ENCODE measurements around the gene POPDC3. TPM values are rescaled to one million over a fixed set of nuclear protein-coding genes. Genes with fewer than 3 reads are reported as not detected.

The POPDC3 gene
- polyA plus RNA-seq, 3 donors: not detected

DNA sequence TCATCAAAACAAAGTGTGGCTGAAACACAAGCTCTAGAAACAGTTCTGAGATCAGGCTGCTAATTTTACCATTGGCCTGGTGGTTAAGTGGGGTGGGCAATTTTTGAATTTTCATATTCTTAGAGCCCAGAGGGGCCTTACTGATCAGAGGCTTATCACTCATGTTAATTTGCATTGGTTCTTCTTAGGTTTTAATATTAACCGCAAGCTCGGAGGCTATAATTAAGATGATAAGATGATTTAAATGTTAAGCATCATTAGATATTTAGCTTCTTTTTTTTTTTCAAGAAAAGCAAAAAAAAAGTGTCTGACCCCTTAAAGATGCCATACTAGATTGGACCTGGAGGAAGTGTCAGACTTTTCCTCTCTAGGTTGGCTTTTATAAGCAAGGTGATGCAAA, 8.4 kb upstream of the POPDC3 start:
- no peak overlapping the region for H2AFZ ChIP-seq (ENCODE audit: insufficient read depth, low read depth, low read length, poor library complexity, severe bottlenecking)
- H3K4me3 Mint-ChIP-seq: no peak overlapping the region
- H3K9me3 Mint-ChIP-seq: peaks cover 0 to 4% (median 0%) of the 10 kb centered on the region in 7 donors
- WGBS (ENCODE audit: insufficient coverage): no CpG with 5 or more reads among the region's 2 CpGs
- H3K79me2 ChIP-seq (ENCODE audit: insufficient read depth, low read length): no peaks in the 10 kb centered on the region
- no peak for DNase-seq
- no peaks in the 10 kb centered on the region for H3K4me1 ChIP-seq (ENCODE audit: control insufficient read depth in 1 of 2, insufficient read depth in 2 of 2, low read length in 2 of 2)
- H3K27me3 ChIP-seq (ENCODE audit: control insufficient read depth in 2 of 2, insufficient read depth in 2 of 2, low read length in 2 of 2): peaks cover 0 to 6% of the 10 kb centered on the region in 2 donors
- no peaks in the 10 kb centered on the region for H4K20me1 ChIP-seq (ENCODE audit: insufficient read depth, low read length)
- H3K27me3 Mint-ChIP-seq (ENCODE audit: low read depth in 3 of 3): peaks cover 10 to 14% (median 12%) of the 10 kb centered on the region in 3 donors
- no peaks in the 10 kb centered on the region for H3K9me3 ChIP-seq (replicated peaks in 1 of 2; ENCODE audit: control insufficient read depth in 1 of 2, insufficient read depth in 1 of 2, low read length in 2 of 2)
- intact Hi-C loops (cut with micrococcal nuclease): no loop called here
- TF ChIP-seq, protein P1, sequence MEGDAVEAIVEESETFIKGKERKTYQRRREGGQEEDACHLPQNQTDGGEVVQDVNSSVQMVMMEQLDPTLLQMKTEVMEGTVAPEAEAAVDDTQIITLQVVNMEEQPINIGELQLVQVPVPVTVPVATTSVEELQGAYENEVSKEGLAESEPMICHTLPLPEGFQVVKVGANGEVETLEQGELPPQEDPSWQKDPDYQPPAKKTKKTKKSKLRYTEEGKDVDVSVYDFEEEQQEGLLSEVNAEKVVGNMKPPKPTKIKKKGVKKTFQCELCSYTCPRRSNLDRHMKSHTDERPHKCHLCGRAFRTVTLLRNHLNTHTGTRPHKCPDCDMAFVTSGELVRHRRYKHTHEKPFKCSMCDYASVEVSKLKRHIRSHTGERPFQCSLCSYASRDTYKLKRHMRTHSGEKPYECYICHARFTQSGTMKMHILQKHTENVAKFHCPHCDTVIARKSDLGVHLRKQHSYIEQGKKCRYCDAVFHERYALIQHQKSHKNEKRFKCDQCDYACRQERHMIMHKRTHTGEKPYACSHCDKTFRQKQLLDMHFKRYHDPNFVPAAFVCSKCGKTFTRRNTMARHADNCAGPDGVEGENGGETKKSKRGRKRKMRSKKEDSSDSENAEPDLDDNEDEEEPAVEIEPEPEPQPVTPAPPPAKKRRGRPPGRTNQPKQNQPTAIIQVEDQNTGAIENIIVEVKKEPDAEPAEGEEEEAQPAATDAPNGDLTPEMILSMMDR (IDR thresholded peaks at IDR 0.05): no peak
- H3K4me3 ChIP-seq (replicated peaks in 1 of 3; ENCODE audit: low read depth in 2 of 3, low read length in 3 of 3): no peak overlapping the region
- H3K4me2 ChIP-seq (replicated peaks; ENCODE audit: extremely low read depth, low read length, poor library complexity, severe bottlenecking): no peak overlapping the region
- H3K27ac ChIP-seq (ENCODE audit: low read depth in 1 of 2, low read length in 2 of 2): no peak overlapping the region
- H3K4me1 Mint-ChIP-seq: no peaks in the 10 kb centered on the region
- H3K36me3 ChIP-seq (replicated peaks in 1 of 2; ENCODE audit: control insufficient read depth in 1 of 2, insufficient read depth in 2 of 2, low read length in 2 of 2): no peaks in the 10 kb centered on the region
- no peak overlapping the region for H3K9ac ChIP-seq (ENCODE audit: insufficient read depth, low read length, poor library complexity, severe bottlenecking)
- H3K36me3 Mint-ChIP-seq: no peaks in the 10 kb centered on the region
- no peak overlapping the region for H3K27ac Mint-ChIP-seq

DNA sequence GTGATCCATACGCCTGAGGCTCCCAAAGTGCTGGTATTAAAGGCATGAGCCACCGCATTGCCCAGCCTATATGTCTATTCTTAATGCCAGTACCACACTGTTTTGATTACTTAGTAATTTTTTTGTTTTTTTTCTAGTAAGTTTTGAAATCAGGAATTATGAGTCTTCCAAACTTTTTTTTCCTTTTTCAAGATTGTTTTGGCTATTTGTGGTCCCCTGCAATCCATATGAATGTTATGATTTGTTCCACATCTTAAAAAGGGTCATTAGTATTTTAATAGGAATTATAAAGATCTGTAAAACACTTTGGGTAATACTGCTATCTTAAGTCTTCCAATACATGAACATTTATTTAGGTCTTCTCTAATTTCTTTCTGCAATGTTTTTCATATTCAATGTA, 6.8 kb upstream of the POPDC3 start:
- Mint-ChIP-seq H3K9me3 (peaks cover 0 to 3% (median 0%) of the 10 kb centered on the region in 7 donors), H3K4me1 (no peaks in the 10 kb centered on the region), H3K36me3 (no peaks in the 10 kb centered on the region), H3K27me3 (ENCODE audit: low read depth in 3 of 3) (peaks cover 19 to 25% (median 20%) of the 10 kb centered on the region in 3 donors), H3K27ac (no peak overlapping the region), H3K4me3 (no peak overlapping the region)
- Histone ChIP-seq H3K27me3 (ENCODE audit: control insufficient read depth in 2 of 2, insufficient read depth in 2 of 2, low read length in 2 of 2) (peaks cover 8 to 18% of the 10 kb centered on the region in 2 donors), H4K20me1 (ENCODE audit: insufficient read depth, low read length) (no peaks in the 10 kb centered on the region), H3K4me1 (ENCODE audit: control insufficient read depth in 1 of 2, insufficient read depth in 2 of 2, low read length in 2 of 2) (no peaks in the 10 kb centered on the region), H3K4me2 (replicated peaks; ENCODE audit: extremely low read depth, low read length, poor library complexity, severe bottlenecking) (no peak overlapping the region), H3K36me3 (replicated peaks in 1 of 2; ENCODE audit: control insufficient read depth in 1 of 2, insufficient read depth in 2 of 2, low read length in 2 of 2) (no peaks in the 10 kb centered on the region), H2AFZ (ENCODE audit: insufficient read depth, low read depth, low read length, poor library complexity, severe bottlenecking) (no peak overlapping the region), H3K79me2 (ENCODE audit: insufficient read depth, low read length) (no peaks in the 10 kb centered on the region), H3K4me3 (replicated peaks in 1 of 3; ENCODE audit: low read depth in 2 of 3, low read length in 3 of 3) (no peak overlapping the region), H3K9ac (ENCODE audit: insufficient read depth, low read length, poor library complexity, severe bottlenecking) (no peak overlapping the region), H3K9me3 (replicated peaks in 1 of 2; ENCODE audit: control insufficient read depth in 1 of 2, insufficient read depth in 1 of 2, low read length in 2 of 2) (no peaks in the 10 kb centered on the region), H3K27ac (ENCODE audit: low read depth in 1 of 2, low read length in 2 of 2) (no peak overlapping the region)
- no CpG with 5 or more reads among the region's 2 CpGs for WGBS (ENCODE audit: insufficient coverage)
- intact Hi-C loops (cut with micrococcal nuclease): no loop called here
- TF ChIP-seq, protein P1 (IDR thresholded peaks at IDR 0.05): no peak
- DNase-seq: no peak
